ENCODE results near the gene RPP14. TPM values are rescaled to one million over a fixed set of nuclear protein-coding genes. Genes with fewer than 3 reads are reported as not detected.

The RPP14 gene
- total and polyA plus RNA-seq, 10 of the 15 experiments (the other 5 are each of a cell fraction or from before 2014, with no cell fraction given) = 9.1 to 21.2 (median 12.7) TPM

DNA sequence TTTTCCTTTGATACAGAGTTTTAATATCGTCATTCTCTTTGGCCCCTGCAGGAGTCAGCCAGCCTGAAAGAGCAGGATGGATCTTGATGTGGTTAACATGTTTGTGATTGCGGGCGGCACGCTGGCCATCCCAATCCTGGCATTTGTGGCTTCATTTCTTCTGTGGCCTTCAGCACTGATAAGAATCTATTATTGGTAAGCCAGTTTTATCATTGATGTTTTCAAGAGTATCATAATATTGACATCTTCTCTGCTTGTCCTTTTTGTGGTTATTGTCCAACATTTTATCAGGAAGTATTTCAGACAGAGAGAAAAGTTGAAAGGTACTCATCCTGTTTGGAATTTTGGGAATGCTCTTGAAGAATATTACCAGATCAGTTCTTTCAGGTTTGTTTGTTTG, 49.5 kb upstream of the RPP14 start:
- DNase-seq (ENCODE audit: low read depth, low spot score) (no peak), FAIRE-seq (no peak), ATAC-seq (no peak)
- Histone ChIP-seq H3K79me2 (ENCODE audit: control insufficient read depth, insufficient read depth, low read length) (no peaks in the 10 kb centered on the region), H2AFZ (ENCODE audit: control insufficient read depth, low read depth, low read length) (no peak overlapping the region), H3K4me3 (no peak overlapping the region), H4K20me1 (ENCODE audit: control insufficient read depth, insufficient read depth) (no peaks in the 10 kb centered on the region), H3K36me3 (ENCODE audit: control insufficient read depth in 2 of 2, insufficient read depth in 2 of 2, low read length in 1 of 2) (peaks cover 0 to 12% of the 10 kb centered on the region in 2 experiments; a peak in 2 of 4 replicates), H3K4me1 (ENCODE audit: control insufficient read depth, insufficient read depth, low read length) (no peaks in the 10 kb centered on the region), H3K9me3 (replicated peaks; ENCODE audit: control insufficient read depth, insufficient read depth, low read length) (no peaks in the 10 kb centered on the region), H3K27ac (ENCODE audit: control insufficient read depth, insufficient read depth) (no peak overlapping the region), H3K9ac (ENCODE audit: control insufficient read depth, insufficient read depth, low read length) (no peak overlapping the region), H3K27me3 (replicated peaks in 1 of 2; ENCODE audit: control insufficient read depth in 2 of 2, insufficient read depth in 2 of 2, low read length in 1 of 2) (no peaks in the 10 kb centered on the region), H3K4me2 (ENCODE audit: control insufficient read depth, insufficient read depth) (no peak overlapping the region)
- ChIA-PET SMC1A (ENCODE audit: uncharacterized antibody, unreplicated experiment) (no interaction called here), RAD21 (ENCODE audit: unreplicated experiment) (no interaction called here), POLR2A (no interaction called here), CTCF (no interaction called here)
- WGBS (ENCODE audit: insufficient coverage, insufficient replicate concordance, low lambda C conversion rate, missing lambda C conversion rate) = 86% methylated on average over 4 of the region's 4 CpGs
- in situ Hi-C loops (cut with MboI) (no loop called here), intact Hi-C loops (cut with micrococcal nuclease; ENCODE audit: unreplicated experiment) (no loop called here)
- BruUV-seq (replicated peaks) = no TSS peak
- TF ChIP-seq TAF1 (IDR thresholded peaks at IDR 0.05; ENCODE audit: borderline replicate concordance, low read depth, low read length) = no peak

DNA sequence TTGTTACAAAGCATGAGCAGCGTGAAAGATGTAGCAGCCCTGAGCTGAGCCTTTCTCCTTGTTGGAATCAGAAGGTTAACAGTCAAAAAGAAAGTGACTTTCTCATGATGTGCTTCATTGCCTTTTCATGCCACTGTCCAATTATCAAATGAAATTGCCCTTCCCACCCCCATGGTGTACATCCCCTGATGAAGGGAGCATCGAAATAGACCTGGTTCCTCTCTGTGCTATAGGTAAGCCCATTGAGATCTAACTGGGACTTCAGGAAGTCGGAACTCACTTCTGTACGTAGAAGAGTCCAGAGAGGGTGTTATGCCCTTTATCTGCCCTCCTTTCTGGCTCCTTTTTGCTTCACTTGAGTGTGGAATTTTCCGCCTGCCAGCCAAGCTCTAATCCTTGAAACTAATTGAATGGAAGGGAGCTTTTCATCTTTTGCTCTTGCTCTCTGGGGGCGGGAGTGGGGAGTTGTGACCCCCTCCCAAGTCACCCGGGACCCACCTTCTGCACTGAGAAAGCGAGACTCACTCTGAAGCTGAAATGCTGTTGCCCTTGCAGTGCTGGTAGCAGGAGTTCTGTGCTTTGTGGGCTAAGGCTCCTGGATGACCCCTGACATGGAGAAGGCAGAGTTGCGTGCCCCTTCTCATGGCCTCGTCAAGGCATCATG, 47.5 kb upstream of the RPP14 start:
- SMC1A ChIA-PET (ENCODE audit: uncharacterized antibody, unreplicated experiment) = interaction anchor here (0.9 to 1.2 kb wide), 4 partner anchors 20 to 48 kb away, joined by 3 read pairs; partner anchors contain the start of genes HTD2 and RPP14
- peaks cover 0 to 12% of the 10 kb centered on the region in 2 experiments; a peak in 2 of 4 replicates for H3K36me3 ChIP-seq (ENCODE audit: control insufficient read depth in 2 of 2, insufficient read depth in 2 of 2, low read length in 1 of 2)
- no peak overlapping the region for H3K4me3 ChIP-seq
- DNase-seq (ENCODE audit: low read depth, low spot score) (no peak), FAIRE-seq (no peak), ATAC-seq (peak; percentile 57; the same call in 2 of the 3 replicates)
- WGBS (ENCODE audit: insufficient coverage, insufficient replicate concordance, low lambda C conversion rate, missing lambda C conversion rate) = 63% methylated on average over 10 of the region's 10 CpGs
- no peak overlapping the region for H3K27ac ChIP-seq (ENCODE audit: control insufficient read depth, insufficient read depth)
- in situ Hi-C loops (cut with MboI) (no loop called here), intact Hi-C loops (cut with micrococcal nuclease; ENCODE audit: unreplicated experiment) (no loop called here)
- RAD21 ChIA-PET (ENCODE audit: unreplicated experiment) = no interaction called here
- CTCF ChIA-PET = interaction anchor here (1.3 kb wide), 1 partner anchor 81 kb away, joined by 3 read pairs; no protein-coding TSS in a partner anchor
- H3K4me2 ChIP-seq (ENCODE audit: control insufficient read depth, insufficient read depth) = no peak overlapping the region
- no peaks in the 10 kb centered on the region for H3K27me3 ChIP-seq (replicated peaks in 1 of 2; ENCODE audit: control insufficient read depth in 2 of 2, insufficient read depth in 2 of 2, low read length in 1 of 2)
- H4K20me1 ChIP-seq (ENCODE audit: control insufficient read depth, insufficient read depth) = no peaks in the 10 kb centered on the region
- H3K79me2 ChIP-seq (ENCODE audit: control insufficient read depth, insufficient read depth, low read length) = no peaks in the 10 kb centered on the region
- TF ChIP-seq NFYB (IDR thresholded peaks at IDR 0.05; ENCODE audit: insufficient read depth, low read depth, low read length) = no peak
- TF ChIP-seq SIN3A (IDR thresholded peaks at IDR 0.05; ENCODE audit: low read depth, low read length) = no peak
- TF ChIP-seq TCF12 (IDR thresholded peaks at IDR 0.05; ENCODE audit: low read depth, low read length) = no peak
- TF ChIP-seq CBX3 (IDR thresholded peaks at IDR 0.05; ENCODE audit: borderline replicate concordance, low read depth) = no peak
- no peak for TF ChIP-seq BACH1 (IDR thresholded peaks at IDR 0.05; ENCODE audit: borderline replicate concordance)
- no peak for TF ChIP-seq ZNF207 (IDR thresholded peaks at IDR 0.05; ENCODE audit: borderline replicate concordance)
- TF ChIP-seq RBBP5 (conservative IDR thresholded peaks at IDR 0.05) = no peak
- peak in 1 of 2 experiments; percentile 15; a peak in 1 of 4 replicates for TF ChIP-seq IKZF2 (IDR thresholded peaks at IDR 0.05)
- no peak for TF ChIP-seq RELA (IDR thresholded peaks at IDR 0.05; ENCODE audit: borderline replicate concordance, partially characterized antibody)
- H2AFZ ChIP-seq (ENCODE audit: control insufficient read depth, low read depth, low read length) = no peak overlapping the region
- no peak overlapping the region for H3K9ac ChIP-seq (ENCODE audit: control insufficient read depth, insufficient read depth, low read length)
- H3K9me3 ChIP-seq (replicated peaks; ENCODE audit: control insufficient read depth, insufficient read depth, low read length) = no peaks in the 10 kb centered on the region
- BruUV-seq (replicated peaks) = no TSS peak
- H3K4me1 ChIP-seq (ENCODE audit: control insufficient read depth, insufficient read depth, low read length) = no peaks in the 10 kb centered on the region
- POLR2A ChIA-PET = interaction anchor here (0.6 to 1.5 kb wide), 3 partner anchors 17 to 24 kb away, joined by 3 read pairs; no protein-coding TSS in a partner anchor

All from GM12878 (cell line).